NOMO-1 treated with dmso at 0.1 percent for 144 hours (cell line): ENCODE data around the gene CDC45.

Experiments
- DNase-seq: peaks from one replicate; lab custom pipeline; 2025; ENCODE audit not compliant: unreplicated experiment; lab: John Stamatoyannopoulos, UW

CDC45 gene

GRCh38 chr22:19514831-19515565 lies 35.3 kb downstream of the CDC45 start:
- no peak for DNase-seq

GRCh38 chr22:19515654-19516377 lies 36.1 kb downstream of the CDC45 start:
- DNase-seq = no peak

GRCh38 chr22:19516378-19517170 lies 36.9 kb downstream of the CDC45 start:
- no peak for DNase-seq

- DNase-seq = no peak
Observed at GRCh38 chr22:19517171-19517500, 37.4 kb downstream of the CDC45 start.

GRCh38 chr22:19517919-19518611 lies 38.3 kb downstream of the CDC45 start:
- DNase-seq = no peak

- DNase-seq = no peak
Observed at GRCh38 chr22:19518635-19519034, 38.9 kb downstream of the CDC45 start.

- DNase-seq = no peak
Observed at GRCh38 chr22:19519041-19519926, 39.6 kb downstream of the CDC45 start.

- DNase-seq = no peak
Observed at GRCh38 chr22:19520007-19520406, 40.3 kb downstream of the CDC45 start.

GRCh38 chr22:19520566-19521305 lies 41.0 kb downstream of the CDC45 start:
- DNase-seq = no peak

- DNase-seq = no peak
Observed at GRCh38 chr22:19522190-19522880, 42.6 kb downstream of the CDC45 start.

- DNase-seq = no peak
Observed at GRCh38 chr22:19522881-19523239, 43.1 kb downstream of the CDC45 start.

- no peak for DNase-seq
Observed at GRCh38 chr22:19523240-19524169, 43.8 kb downstream of the CDC45 start.

- no peak for DNase-seq
Observed at GRCh38 chr22:19524170-19525115, 44.7 kb downstream of the CDC45 start, which contains the start of gene CLDN5. Gene CLDN5 (minus strand): TSS chr22:19524410. CDS start chr22:19524255, 155 bp downstream.

GRCh38 chr22:19525116-19525660 lies 45.5 kb downstream of the CDC45 start:
- DNase-seq = no peak

GRCh38 chr22:19525666-19526065 lies 45.9 kb downstream of the CDC45 start:
- DNase-seq = no peak

- DNase-seq = no peak
Observed at GRCh38 chr22:19526076-19526701, 46.5 kb downstream of the CDC45 start.
